ENCODE measurements around the gene SRSF5.
"Not testable (repeated sequence)": the region's sequence is repeated elsewhere in the genome, so short reads cannot be mapped to it uniquely, and the experiment has no call there.

SRSF5 gene

DNA sequence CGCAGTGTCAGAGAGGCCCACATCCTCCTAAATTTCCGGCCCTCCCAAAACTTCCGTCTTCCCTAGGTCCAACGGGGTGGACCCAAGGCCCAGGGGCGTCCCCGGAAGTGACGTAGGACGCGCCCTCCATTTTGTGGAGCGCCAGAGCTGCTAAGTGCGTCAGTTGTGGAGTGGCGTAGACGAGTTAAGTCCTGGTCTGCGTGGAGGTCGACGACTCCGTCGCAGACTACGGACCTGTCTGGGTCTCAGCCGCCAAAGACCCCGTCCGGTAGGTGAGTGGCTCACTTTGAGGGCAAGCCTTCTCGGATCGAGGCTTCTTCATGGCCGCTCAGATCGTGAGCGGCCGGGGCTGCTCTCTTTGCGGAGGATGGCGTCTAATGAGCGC lies at the start of gene SRSF5:
Gene SRSF5 (plus strand): TSS at position 159 of the 385 bp plus-strand sequence. CDS start 1,015 bp downstream, outside the sequence.
- DNase-seq = peak; percentile 94

- DNase-seq = not testable (repeated sequence)
These were observed 48.3 kb upstream of the SRSF5 start for GRCh38 chr14:69718614-69719013.

DNA sequence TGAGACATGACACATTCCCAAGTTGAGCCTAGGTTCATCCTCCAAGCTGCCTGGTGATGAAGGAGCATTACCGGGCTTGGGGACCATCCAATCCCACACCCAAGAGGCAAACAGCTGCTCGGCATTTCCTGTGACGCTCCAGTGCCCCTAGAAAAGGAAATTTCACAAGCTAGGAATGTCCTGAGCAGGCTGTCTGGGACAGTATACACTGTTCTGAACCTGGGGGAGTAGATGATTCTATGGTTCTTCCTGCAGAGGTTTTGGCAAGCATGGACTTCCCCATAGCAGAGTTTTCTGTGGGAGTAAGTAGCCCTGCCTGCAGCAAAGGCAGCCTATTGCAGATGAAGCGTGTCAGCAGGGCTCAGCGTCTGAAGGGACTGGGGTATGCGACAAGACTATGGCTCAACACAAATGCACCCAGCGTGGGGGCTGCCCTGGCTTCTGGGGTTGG lies 47.4 kb upstream of the SRSF5 start:
- DNase-seq = peak; percentile 85

- DNase-seq = no peak
These were observed 46.0 kb upstream of the SRSF5 start for GRCh38 chr14:69720912-69721311.

- DNase-seq = peak; percentile 59
These were observed 40.0 kb upstream of the SRSF5 start for GRCh38 chr14:69726761-69727511.

DNA sequence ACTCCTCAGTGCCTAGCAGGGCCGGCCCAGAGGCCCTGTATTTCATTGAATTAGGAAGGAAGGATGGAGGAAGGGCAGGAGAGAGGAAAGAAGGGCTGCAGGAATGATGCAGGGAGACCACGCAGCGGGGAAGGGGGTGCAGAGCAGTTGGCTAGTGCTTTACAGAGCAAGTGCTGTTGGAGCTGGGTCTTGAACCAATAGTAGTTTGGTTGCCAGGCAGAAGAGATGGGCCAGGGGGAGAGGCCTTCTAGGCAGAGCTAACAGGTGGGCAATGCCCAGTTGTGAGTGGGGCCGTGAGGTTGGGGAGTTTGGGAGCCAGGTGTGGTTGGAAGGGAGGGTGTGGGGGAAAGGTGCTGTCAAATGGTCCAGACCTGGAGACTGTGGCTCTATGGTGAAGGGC lies 39.1 kb upstream of the SRSF5 start:
- no peak for DNase-seq

DNA sequence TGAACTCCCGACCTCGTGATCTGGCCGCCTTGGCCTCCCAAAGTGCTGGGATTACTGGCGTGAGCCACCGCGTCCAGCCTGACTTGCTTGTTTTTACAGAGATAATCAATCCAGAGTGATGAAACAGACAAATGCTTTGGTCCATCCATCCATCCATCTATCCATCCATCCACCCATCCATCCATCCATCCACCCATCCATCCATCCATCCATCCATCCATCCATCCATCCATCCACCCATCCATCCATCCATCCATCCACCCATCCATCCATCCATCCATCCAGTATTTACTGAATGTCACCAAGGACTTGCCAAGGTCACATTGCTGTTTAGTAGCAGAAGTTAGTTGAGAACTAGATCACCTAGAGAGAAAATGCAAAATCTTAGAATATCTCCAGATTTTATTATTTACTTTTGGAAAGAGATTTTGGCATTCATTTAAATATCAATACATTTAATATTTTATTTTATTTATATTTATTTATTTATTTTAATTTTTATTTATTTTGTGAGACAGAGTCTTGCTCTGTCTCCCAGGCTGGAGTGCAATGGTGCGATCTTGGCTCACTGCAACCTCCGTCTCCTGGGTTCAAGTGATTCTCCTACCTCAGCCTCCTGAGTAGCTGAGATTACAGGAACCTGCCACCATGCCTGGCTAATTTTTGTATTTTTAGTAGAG lies 34.9 kb upstream of the SRSF5 start:
- not testable (repeated sequence) for DNase-seq

GRCh38 chr14:69736405-69736804 lies 30.5 kb upstream of the SRSF5 start:
- not testable (repeated sequence) for DNase-seq

DNA sequence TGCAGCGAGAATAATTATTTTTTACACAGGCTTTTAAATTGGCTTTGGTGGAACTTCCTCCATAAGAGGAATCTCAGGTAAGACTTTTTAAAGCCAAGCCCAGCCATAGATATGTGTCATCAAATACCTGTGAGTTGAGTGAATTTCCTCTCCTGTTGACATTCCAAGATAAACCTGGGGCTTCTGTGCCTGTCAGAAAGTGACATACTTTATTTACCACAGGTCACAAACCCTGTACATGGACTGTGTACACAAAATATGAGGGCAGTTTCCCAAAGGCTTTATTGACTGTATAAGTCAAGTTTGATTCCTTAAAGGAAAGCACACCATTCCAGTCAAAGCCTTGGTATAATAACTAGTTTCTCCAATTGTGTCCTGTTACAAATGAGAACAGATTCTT lies 25.9 kb upstream of the SRSF5 start:
- no peak for DNase-seq

DNA sequence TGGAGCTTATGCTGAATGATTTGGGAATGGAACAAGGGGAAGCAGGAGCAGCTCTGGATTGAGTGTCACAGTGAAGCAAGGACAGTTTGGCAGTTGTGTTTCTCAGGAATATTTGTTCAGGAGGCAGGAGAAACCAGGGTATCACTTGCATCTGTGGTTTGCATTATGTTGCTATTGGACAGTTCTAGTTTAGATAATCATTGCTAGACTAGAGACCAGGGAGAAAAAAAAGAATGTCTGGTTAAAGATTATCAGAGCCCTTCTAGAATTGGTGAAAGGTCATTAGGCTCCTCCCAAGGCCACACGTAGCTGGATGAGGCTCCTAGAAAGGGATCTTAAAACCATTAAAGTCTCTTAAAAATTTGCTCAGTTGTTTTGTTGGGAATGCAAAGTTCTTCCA lies 17.0 kb upstream of the SRSF5 start:
- no peak for DNase-seq

GRCh38 chr14:69750495-69750894 lies 16.4 kb upstream of the SRSF5 start:
- no peak for DNase-seq

DNA sequence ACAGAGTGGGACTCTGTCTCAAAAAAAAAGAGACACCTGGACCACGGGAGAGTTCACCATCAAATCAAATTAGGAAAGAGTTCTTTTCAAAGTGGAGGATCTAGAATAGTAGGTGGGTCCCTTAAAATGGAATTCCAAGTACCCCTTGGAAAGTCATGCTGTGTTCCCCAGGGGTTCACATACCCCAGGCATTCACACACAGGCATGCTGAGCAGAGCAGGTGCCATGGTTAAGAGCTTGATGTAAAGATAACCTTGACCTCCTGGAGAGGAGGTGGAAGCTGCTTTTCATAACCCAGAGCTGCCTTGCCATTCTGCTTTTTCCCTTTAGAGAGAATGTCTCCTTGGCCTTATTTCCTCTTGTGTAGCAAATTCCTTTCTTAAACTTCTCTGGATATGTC lies 14.2 kb upstream of the SRSF5 start:
- DNase-seq = no peak

GRCh38 chr14:69753860-69754259 lies 13.1 kb upstream of the SRSF5 start:
- no peak for DNase-seq

GRCh38 chr14:69754487-69754886 lies 12.5 kb upstream of the SRSF5 start:
- DNase-seq = no peak

GRCh38 chr14:69755296-69755695 lies 11.6 kb upstream of the SRSF5 start:
- no peak for DNase-seq

DNA sequence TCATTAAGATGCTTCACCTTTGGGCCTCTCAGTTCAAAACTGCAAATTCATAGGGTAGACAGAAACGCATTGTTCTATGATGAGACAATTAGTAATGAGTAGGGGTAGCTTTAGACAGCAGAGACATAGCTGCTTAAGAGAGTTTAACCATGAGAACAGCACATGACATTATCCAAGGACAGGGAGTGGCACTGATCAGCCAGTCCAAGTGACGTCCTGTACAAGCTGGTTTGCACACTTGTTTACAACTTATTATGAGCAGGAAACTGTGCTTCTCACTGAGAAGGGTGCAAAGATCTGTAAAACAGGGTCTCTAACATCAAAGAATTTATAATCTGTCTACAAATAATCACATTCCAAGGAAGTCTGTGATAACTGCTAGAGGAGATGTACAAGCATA lies 11.2 kb upstream of the SRSF5 start:
- DNase-seq = no peak

DNA sequence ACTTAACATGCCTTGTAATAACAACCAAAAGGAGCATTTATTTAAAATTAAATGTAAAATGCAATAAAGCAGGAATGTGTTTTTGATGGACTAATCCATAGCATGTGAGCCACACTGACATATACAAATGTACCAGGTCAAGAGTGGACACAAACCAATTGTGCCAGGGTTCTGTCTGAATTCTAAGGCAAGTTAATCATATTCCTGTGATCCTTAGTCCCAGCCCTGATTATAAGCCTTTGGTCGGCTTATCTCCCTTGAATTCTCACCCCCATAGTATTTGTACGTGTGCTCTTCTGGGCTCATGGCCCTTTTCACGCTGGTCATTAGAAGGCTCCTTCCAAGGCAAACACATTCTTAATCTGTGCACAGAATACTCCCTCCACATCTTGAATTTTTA lies 10.6 kb upstream of the SRSF5 start:
- DNase-seq = no peak

GRCh38 chr14:69760810-69761209 lies 6.1 kb upstream of the SRSF5 start:
- DNase-seq = peak; percentile 67

DNA sequence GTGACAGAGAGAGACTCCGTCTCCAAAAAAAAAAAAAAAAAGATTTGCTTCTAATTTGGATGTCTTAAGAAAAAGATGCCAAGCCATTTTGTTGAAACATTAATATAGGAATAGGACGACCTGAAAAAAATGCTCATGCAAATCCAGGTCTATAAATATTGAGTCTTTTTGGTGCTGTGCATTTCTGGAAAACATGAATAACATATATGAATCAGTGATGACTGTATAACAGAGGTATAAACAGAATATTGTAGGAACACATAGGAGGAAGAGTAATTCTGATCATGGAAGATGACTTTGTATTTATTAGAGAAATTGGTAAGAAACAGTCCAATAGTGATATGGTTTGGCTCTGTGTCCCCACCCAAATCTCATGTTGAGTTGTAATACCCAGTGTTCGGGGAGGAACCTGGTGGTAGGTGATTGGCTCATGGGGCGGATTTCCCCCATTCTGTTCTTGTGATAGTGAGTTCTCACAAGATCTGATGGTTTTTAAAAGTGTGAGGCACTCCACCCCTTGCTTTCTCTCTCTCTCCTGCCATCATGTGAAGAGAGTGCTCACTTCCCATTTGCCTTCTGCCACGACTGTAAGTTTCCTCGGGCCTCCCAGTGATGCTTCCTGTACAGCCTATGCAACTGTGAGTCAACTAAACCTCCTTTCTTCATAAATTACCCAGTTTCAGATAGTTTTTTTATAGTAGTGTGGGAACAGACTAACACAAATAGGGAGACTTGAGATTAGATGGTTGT lies 3.0 kb upstream of the SRSF5 start:
- no peak for DNase-seq

DNA sequence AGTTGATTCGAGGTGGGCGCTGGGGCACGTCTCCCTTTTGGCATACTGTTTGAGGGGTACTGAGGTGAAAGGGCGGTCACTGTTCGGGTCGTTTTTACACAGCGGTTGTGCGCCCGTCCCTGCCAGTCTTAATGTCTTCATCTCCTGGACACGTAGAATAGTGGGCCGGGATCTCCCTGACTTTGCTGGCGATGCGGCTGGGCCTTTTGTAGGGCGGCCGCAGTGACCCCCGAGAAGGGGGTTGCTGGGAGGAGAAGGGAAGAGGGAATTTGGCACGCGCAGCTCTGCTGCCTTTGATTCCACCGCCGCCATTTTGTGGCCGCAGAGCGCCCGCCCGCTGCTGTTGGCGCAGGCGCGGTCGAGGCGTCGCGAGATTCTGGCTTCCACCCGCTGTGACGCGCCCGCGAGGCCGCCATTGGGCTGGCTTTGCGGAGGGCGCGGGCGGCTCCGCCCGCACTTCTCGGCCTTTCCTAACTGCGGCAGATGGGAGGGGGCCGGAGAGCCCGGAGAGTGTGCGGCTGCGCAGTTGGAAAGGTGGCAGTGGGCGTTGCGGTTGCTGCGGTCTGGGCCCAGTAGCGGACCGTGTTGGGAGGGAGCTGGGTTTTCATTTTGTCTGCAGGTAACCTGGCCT lies 542 bp downstream of the SRSF5 start:
- peak; percentile 91 for DNase-seq

GRCh38 chr14:69768873-69769272 lies 1.9 kb downstream of the SRSF5 start:
- DNase-seq = no peak

DNA sequence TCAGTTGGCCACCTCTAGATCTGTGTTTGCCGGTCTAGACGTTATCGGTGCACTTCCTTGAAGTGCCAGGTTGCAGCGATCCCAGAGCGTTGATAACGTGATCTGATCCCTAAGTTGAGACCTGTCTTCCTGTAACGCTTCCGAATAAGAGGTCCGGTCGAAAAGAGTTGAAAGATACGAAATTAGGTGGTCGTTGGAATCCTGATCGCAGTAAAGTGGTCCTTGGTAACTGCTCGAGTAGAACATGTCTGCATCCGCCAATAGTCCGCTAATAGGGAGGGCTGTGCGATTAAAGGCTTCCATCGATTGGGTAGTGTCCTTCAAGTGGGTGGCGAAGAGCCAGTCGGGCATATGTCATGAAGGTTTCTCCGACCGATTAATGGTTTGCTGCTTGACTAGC lies 2.7 kb downstream of the SRSF5 start:
- no peak for DNase-seq

DNA sequence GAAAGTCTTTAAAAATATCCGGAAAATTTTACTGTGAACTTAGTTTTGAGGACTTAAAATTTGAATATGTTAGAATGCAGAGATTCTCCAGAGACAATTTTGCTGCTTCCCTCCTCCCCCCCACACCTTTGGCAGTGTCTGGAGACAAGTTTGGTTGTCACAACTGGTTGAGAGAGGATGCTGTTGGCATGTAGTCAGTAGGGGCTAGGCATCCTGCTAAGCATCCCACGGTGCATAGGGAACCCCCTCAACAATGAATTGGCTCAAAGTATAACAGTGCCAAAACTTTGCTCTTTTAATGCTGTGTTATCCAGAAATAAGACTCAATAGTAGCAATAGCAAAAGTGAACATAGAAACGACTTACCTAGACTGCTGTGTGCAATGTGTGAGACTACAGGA lies 3.6 kb downstream of the SRSF5 start:
- no peak for DNase-seq
